Measurements from ENCODE around the gene ATIC.

The ATIC gene

DNA sequence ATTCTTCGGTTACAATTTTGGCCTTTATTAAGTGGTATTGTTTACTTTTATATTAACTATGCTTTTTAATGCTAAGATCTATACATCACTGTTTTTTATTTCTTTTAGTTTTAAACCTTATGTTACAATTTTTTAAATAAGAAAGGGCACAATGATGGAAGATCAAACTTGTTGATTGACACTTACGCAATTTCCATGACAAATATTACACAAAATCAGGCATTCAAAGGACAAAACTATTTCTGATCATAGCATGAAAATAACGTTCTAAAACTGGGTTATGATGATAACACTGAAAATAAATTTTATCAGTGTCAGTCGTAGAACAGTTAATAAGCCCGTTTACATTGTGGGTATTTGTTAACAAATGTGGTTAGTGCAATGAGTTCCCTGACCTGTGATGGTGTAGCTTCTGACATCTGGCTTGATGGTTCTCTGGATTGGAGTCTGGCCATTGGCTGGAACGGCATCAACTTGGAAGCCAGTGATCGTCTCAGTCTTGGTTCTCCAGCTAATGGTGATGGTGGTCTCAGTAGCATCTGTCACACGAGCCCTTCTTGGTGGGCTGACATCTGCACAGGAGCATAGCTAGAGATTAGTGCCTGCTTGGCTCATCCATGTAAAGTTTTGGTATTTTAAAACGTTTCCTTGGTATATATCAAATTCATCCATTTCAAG, 64.4 kb downstream of the ATIC start:
- no peak for DNase-seq (ENCODE audit: extremely low read depth, low read depth)
- TF ChIP-seq, protein P1, sequence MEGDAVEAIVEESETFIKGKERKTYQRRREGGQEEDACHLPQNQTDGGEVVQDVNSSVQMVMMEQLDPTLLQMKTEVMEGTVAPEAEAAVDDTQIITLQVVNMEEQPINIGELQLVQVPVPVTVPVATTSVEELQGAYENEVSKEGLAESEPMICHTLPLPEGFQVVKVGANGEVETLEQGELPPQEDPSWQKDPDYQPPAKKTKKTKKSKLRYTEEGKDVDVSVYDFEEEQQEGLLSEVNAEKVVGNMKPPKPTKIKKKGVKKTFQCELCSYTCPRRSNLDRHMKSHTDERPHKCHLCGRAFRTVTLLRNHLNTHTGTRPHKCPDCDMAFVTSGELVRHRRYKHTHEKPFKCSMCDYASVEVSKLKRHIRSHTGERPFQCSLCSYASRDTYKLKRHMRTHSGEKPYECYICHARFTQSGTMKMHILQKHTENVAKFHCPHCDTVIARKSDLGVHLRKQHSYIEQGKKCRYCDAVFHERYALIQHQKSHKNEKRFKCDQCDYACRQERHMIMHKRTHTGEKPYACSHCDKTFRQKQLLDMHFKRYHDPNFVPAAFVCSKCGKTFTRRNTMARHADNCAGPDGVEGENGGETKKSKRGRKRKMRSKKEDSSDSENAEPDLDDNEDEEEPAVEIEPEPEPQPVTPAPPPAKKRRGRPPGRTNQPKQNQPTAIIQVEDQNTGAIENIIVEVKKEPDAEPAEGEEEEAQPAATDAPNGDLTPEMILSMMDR (IDR thresholded peaks at IDR 0.05; ENCODE audit: low read depth, low read length) = no peak

DNA sequence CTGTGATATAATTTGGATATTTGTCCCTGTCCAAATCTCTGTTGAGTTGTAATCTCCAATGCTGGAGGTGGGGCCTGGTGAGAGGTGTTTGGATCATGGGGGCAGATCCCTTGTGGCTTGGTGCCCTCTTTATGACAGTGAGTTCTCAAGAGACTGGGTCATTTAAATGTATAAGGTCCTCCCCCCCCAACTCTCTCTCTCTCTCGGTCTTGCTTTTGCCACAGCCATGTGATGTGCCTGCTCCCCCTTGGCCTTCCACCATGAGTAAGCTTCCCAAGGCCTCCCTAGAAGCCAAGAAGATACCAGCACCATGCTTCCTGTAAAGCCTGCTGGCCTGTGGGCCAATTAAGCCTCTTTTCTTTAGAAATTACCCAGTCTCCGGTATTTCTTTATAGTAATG, 65.4 kb downstream of the ATIC start:
- no peak for DNase-seq (ENCODE audit: extremely low read depth, low read depth)
- TF ChIP-seq, protein P1 (IDR thresholded peaks at IDR 0.05; ENCODE audit: low read depth, low read length) = no peak

DNA sequence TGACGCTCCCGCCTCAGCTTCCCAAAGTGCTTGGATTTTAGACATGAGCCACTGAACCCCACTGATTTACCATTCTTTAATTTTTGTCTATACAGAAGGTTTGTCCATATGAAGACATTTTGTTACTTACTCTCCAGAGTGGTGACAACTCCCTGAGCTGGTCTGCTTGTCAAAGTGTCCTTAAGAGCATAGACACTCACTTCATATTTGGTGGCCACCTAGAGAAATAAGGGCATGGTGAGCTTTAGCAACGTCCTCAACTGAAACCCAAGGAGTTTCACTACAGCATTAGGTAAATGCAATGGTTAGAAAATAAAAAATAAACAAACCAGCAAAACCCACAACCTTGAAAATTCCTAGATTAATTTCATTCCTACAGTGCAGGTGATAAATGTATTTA, 66.2 kb downstream of the ATIC start:
- no peak for DNase-seq (ENCODE audit: extremely low read depth, low read depth)
- TF ChIP-seq, protein P1 (IDR thresholded peaks at IDR 0.05; ENCODE audit: low read depth, low read length) = no peak

DNA sequence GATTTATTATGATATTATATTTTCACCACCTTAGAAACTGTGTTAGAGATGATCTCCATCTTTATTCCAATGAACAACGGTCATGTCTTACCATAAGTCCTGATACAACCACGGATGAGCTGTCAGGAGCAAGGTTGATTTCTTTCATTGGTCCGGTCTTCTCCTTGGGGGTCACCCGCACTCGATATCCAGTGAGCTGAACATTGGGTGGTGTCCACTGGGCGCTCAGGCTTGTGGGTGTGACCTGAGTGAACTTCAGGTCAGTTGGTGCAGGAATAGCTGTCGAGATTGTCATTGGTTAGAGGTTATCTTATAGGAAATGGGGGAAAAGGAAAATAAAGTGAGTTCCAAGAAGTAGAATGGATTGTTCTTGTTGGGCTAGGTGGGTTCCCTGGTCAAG, 67.2 kb downstream of the ATIC start:
- no peak for DNase-seq (ENCODE audit: extremely low read depth, low read depth)
- TF ChIP-seq, protein P1 (IDR thresholded peaks at IDR 0.05; ENCODE audit: low read depth, low read length) = no peak

DNA sequence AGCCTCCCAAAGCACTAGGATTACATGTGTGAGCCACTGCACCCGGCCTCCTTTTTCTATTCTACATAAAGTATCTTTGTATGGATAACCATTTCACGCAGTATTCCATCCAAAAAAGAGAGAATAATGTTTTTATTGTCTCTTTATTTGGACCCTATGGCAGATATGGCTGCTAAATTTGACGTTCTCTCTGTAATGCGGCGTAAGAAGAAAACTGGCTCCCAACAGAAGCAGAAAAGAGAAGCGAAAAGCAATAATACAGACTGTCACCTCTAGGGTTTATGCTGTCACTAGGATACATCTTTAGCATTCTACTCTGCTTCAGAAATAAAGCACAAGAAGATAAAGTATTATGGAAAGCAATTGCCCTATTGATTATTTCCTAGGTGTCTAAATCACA, 68.1 kb downstream of the ATIC start:
- DNase-seq (ENCODE audit: extremely low read depth, low read depth) = no peak
- TF ChIP-seq, protein P1 (IDR thresholded peaks at IDR 0.05; ENCODE audit: low read depth, low read length) = no peak

DNA sequence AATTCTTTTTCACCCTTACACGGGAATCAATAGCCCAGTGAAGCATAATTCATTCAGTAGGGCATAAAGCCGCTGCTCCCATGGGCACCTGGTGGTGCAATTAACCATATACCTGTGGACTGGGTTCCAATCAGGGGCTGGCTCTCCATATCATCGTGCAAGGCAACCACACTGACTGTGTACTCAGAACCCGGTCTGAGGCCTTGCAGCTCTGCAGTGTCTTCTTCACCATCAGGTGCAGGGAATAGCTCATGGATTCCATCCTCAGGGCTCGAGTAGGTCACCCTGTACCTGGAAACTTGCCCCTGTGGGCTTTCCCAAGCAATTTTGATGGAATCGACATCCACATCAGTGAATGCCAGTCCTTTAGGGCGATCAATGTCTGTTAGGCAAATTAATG, 68.8 kb downstream of the ATIC start:
- TF ChIP-seq, protein P1 (IDR thresholded peaks at IDR 0.05; ENCODE audit: low read depth, low read length) = no peak
- DNase-seq (ENCODE audit: extremely low read depth, low read depth) = no peak

DNA sequence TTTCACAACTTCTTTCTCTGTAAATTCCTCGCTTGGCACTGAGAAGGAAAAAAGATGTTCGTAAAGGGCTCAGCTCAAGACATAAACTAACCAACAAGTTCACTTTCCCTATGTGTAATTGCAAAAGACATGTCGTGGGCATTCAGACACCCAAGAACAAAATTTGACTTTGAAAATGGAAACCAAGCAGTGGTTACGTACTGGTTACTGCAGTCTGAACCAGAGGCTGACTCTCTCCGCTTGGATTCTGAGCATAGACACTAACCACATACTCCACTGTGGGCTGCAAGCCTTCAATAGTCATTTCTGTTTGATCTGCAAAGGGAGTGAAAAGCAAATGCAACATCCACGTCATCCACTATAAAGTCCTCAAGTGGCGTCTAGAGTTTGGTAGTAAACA, 70.2 kb downstream of the ATIC start:
- no peak for DNase-seq (ENCODE audit: extremely low read depth, low read depth)
- TF ChIP-seq, protein P1 (IDR thresholded peaks at IDR 0.05; ENCODE audit: low read depth, low read length) = no peak
